Stimulated activated CD8-positive, alpha-beta memory T cell treated with anti-CD3 and anti-CD28 coated beads, Interleukin-12 subunit alpha, Interleukin-12 subunit beta, amount 100 ng/mL, for 1 hour (primary cell): Measurements from ENCODE around the gene OLA1.

Experiments used
- DNase-seq: peaks from one replicate; pipeline ENCODE4 v3.0.0-alpha.2; 2020; ENCODE audit warnings: low read depth

The OLA1 gene

GRCh38 chr2:174035117-174035635 is 213.2 kb downstream of the OLA1 start:
- no peak for DNase-seq

GRCh38 chr2:174033163-174033550 is 215.2 kb downstream of the OLA1 start:
- no peak for DNase-seq

GRCh38 chr2:174031226-174031625 is 217.1 kb downstream of the OLA1 start:
- no peak for DNase-seq

- no peak for DNase-seq
Measured at GRCh38 chr2:174028935-174029334, 219.4 kb downstream of the OLA1 start.

- DNase-seq, result no peak
Measured at GRCh38 chr2:174027956-174028355, 220.4 kb downstream of the OLA1 start.

GRCh38 chr2:174026122-174026845 is 222.0 kb downstream of the OLA1 start:
- no peak for DNase-seq

- no peak for DNase-seq
Measured at GRCh38 chr2:174025271-174026121, 222.8 kb downstream of the OLA1 start.

- no peak for DNase-seq
Measured at GRCh38 chr2:174024524-174025270, 223.6 kb downstream of the OLA1 start.

- no peak for DNase-seq
Measured at GRCh38 chr2:174023591-174024523, 224.5 kb downstream of the OLA1 start.
